Uterus (tissue), 2 donors: Measurements from ENCODE around the gene ZNF791.

Experiments used
- CTCF ChIP-seq, 4 experiments: fragments of 200-600 bp in 2 of 4; fragments of 450-650 bp in 2 of 4; sonication (generic) in 2 of 4; IDR thresholded peaks; one replicate each; pipeline ENCODE4 v1.5.1; 2016 to 2019; ENCODE audit warnings: antibody characterized with exemption in 4 of 4, mild to moderate bottlenecking in 2 of 4, moderate library complexity in 1 of 4
- POLR2A ChIP-seq, 2 donors: fragments of 450-650 bp; IDR thresholded peaks; one replicate each; pipeline ENCODE4 v1.6.1; 2016; ENCODE audit warnings: antibody characterized with exemption in 2 of 2, mild to moderate bottlenecking in 1 of 2, moderate library complexity in 1 of 2

- TF ChIP-seq POLR2A (IDR thresholded peaks at IDR 0.05) (peak in 1 of 2 donors; percentile 27), CTCF (IDR thresholded peaks at IDR 0.05) (no peak)
Observed at GRCh38 chr19:12666265-12667048, 55.7 kb downstream of the ZNF791 start, which contains the start of the genes MAN2B1 and WDR83.
